ENCODE results near the gene SMCHD1.
"Not testable (repeated sequence)": the region's sequence is repeated elsewhere in the genome, so short reads cannot be mapped to it uniquely, and the experiment has no call there.

Gene SMCHD1

GRCh38 chr18:2717407-2717806, 61.9 kb downstream of the SMCHD1 start:
- no peak for DNase-seq

DNA sequence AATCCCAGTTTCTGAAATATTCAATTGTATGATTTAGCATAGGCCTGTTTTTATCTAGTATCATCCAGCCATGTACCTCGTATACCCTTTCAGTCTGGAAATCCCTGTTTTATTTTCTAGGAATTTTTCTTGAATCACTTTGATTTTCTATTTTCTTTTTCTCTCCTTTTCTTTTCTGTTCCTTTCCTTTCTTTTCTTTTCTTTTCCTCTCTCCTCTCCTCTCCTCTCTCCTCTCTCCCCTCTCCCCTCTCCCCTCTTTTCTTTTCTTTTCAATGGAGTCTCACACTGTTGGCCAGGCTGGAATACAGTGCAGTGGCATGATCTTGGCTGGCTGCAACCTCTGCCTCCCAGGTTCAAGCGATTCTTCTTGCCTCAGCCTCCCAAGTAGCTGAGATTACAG, 63.5 kb downstream of the SMCHD1 start:
- DNase-seq = no peak

DNA sequence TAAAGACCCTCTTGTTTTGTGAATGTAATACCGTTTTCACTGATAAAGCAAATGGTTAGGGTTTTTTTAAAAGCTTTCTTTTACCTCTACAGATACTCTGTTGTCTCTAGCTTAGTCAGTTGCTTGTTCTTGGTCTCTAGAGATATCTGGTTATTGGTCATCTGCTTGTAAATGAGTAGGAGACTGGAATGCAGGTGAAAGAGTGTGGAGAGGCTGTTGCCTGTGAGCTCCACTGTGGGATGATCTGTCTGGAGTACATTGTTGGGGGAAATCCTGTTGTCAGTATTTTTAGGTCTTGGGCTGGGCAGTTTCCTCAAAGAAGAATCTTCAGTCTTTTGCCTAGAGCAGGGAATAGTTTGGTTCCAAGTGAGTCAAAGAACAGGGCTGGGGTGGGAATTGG, 67.7 kb downstream of the SMCHD1 start:
- no peak for DNase-seq

DNA sequence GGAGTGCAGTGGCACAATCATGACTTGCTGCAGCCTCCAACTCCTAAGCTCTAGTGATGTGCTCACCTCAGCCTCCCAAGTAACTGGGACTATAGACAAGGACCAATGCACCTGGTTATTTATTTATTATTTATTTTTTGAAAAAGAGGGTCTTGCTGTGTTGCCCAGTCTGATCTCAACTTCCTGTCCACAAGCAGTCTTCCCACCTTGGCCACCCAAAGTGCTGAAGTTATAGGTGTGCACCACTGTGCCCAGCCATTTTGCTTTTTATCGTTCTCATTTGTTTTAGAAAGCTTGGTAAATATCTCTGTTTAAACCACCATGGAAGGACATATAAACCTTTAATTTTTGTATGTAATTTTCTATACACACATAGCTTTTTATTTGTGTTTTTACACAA, 74.2 kb downstream of the SMCHD1 start:
- no peak for DNase-seq

DNA sequence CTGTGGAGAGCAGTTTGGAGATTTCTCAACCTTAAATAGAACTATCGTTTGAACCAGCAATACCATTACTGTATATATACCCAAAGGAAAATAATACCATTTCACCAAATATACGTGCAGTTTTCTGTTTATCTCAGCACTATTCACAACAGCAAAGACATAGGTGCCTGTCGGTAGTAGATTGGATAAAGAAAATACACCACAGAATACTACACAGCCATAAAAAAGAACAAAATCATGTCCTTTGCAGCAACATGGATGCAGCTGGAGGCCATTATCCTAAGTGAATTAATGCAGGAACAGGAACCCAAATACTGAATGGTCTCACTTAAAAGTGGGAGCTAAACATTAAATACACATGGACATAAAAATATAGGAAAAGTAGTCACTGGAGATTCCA, 81.3 kb downstream of the SMCHD1 start:
- DNase-seq = no peak

- not testable (repeated sequence) for DNase-seq
Observed at GRCh38 chr18:2740082-2740481, 84.6 kb downstream of the SMCHD1 start.

DNA sequence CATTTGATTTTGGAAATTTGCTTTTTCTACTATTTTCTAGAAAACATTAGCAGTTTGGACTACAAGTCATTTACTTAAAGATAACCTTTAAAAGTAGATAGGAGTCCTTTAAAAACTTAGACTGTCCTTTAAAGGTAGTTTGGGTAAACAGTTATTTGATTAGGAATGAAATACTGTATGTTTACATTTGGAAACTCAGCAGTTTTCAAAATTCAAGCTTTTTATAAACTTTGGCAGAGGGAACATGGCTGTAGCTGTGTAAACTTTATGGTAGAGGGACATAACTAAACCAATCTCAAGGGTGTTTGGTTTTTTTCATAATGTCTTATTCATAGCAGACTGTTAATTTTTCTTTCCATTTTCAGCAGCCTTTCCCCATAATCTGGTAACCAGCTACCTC, 90.7 kb downstream of the SMCHD1 start:
- no peak for DNase-seq

- no peak for DNase-seq
Observed at GRCh38 chr18:2758309-2758708, 102.8 kb downstream of the SMCHD1 start.

DNA sequence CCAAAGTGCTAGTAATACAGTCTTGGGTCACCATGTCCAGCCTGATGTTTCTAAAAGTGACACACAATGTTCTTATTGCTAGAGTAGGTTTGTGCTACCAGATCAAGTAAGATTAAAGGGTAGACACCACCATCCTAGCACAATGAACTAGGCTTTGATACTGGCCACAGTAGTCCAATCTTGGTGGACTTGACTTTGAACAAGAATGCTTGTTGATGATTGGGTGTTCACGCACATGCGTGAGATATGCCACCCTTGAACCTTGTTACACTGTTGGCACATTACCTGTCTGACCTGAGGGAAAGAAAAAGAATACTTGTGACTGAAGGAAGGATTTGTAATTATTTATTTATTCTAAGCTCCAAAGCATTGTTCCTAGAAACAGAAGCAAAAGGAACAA, 119.1 kb downstream of the SMCHD1 start:
- DNase-seq = no peak

DNA sequence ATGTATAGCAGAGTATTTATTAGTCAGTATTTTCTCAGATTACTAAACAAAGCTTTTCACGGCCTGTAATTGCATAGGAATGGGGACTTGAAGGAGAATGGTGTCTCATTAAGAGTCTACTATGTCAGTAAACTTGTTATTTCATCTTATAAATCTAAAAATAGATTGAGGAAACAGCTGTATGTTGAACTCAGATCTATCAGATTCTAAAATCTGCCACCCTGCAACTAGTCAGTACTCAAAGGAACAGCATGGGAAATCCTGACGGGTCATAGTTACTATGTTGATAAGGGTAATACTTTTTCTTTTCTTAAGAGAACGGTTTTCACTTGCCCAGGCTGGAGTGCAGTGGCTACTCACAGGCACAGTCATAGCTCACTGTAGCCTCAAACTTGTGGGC, 121.1 kb downstream of the SMCHD1 start:
- DNase-seq = no peak

- no peak for DNase-seq
Observed at GRCh38 chr18:2777241-2777640, 121.7 kb downstream of the SMCHD1 start.

DNA sequence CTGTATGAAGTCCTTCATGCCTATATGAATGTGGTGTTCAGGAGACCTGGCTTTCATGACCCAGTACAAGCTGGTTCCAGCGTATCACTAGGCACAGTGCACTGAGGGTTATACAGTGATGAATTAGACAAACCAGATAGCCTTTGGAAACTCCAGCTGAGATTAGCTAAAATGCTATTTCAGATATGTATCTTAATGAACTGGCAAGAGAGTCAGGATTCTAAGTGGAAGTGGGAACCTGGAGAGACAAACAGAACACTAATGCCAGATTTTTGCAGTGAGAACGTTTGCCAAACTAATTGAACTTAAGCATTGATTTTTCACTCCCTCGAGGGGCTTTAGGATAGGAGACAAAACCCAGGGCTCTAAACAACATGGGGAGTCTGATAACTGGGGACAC, 125.2 kb downstream of the SMCHD1 start:
- DNase-seq = no peak

DNA sequence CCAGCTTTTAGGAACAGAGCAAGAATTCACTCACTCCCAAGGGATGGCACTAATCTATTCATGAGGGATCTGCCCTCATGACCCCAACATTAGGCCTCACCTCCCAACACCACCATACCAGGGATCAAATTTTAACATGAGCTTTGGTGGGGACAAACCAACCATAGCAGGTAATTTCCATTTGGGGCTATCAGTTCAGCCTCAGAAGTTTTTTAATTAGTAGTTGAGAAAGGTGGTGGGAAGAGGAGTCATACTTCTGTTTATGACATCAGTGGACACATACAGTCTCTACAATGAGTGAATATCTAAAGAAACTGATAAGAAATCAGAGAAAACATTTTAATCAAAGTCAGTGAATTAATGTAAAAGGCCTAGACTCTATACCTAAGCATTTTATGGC, 131.7 kb downstream of the SMCHD1 start:
- no peak for DNase-seq

DNA sequence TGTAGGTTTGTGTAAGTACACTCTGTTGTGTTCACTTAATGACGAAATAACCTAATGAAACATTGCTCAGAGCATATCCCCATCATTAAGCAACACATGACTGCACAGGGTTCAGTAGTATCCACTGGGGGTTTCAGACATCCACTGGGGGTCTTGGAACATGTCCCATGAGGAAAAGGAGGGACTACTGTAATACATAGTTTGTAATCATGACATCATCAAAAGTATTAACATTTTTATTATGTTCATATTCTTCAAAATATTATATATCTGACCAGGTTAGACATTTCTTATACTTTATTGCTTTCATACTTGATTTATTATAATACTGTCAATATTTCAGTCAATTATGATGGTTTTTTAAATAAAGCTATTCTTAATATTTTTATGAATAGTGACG, 136.9 kb downstream of the SMCHD1 start:
- no peak for DNase-seq

DNA sequence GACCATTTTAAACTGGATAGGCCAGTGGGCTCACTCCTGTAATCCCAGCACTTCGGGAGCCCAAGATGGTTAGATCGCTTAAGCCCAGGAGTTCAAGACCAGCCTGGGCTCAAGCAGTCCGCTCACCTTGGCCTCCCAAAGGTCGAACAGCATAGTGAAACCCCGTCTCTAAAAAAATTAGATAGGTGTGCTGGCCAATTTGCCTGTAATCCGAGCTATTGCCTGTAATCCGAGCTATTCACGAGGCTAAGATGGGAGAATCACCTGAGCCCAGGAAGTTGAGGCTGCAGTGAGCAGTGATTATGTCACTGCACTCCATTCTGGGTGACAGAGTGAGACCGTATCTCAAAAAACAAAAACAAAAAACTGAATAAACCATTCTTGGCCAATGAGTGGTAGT, 138.6 kb downstream of the SMCHD1 start:
- DNase-seq = no peak

DNA sequence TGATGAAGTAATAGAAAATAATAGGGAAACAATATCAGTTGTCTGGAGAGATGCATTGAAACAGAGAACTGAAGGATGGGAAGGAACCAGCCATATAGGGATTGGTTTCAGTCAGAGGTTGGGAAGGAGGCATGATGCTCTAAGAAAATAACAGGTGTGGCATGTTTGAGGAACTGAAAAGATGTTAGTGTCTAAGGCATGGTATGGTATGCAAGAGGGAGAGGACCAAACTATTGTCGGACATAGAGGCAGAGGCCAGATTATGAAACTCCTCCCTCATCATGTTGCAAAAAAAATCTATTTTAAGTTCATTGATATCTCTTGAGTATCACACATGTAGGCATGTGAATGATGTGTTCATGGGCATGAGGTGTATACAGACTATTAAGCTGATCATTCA, 142.4 kb downstream of the SMCHD1 start:
- DNase-seq = no peak

DNA sequence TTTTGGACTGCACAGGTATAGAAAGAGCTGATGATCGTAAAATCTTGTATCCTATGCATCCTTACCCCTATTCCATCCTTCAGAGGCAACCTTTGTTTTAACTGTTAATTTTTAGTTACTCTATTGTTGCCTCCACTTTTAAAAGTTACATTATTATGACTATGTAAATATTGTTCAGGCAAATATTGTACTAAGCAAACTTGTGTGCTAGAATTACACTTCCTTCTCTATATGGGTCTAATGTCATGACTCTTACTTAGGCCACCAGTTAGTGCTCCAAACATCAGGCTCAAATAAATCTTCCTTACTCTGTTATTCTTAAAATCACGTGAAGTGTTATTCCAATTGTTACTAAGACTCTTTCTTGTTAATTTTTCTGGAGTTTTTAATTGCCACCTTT, 143.8 kb downstream of the SMCHD1 start:
- DNase-seq = no peak

- no peak for DNase-seq
Observed at GRCh38 chr18:2805970-2806943, 150.7 kb downstream of the SMCHD1 start.

DNA sequence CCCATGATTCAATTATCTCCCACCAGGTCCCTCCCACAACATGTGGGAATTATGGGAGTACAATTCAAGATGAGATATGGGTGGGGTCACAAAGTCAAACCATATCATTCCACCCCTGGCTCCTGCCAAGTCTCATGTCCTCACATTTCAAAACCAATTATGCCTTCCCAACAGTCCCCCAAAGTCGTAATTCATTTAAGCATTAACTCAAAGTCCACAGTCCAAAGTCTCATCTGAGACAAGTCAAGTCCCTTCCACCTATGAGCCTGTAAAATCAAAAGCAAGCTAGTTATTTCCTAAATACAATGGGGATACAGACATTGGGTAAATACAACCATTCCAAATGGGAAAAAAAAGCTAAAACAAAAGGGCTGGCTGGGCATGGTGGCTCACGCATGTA, 153.1 kb downstream of the SMCHD1 start:
- not testable (repeated sequence) for DNase-seq

DNA sequence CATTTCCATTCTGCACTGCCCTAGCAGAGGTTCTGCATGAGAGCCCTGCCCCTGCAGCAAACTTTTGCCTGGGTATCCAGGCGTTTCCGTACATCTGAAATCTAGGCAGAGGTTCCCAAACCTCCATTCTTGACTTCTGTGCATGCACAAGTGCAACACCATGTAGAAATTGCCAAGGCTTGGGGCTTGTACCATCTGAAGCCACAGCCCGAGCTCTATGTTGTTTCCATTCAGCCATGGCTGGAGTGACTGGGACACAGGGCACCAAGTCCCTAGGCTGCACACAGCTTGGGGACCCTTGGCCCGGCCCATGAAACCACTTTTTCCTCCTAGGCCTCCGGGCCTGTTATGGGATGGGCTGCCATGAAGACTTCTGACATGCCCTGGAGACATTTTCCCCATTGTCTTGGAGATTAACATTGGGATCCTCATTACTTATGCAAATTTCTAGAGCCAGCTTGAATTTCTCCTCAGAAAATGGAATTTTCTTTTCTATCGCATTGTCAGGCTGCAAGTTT, 154.2 kb downstream of the SMCHD1 start:
- not testable (repeated sequence) for DNase-seq

- no peak for DNase-seq
Observed at GRCh38 chr18:2811416-2811815, 155.9 kb downstream of the SMCHD1 start.

- DNase-seq = no peak
Observed at GRCh38 chr18:2814928-2815327, 159.4 kb downstream of the SMCHD1 start.

GRCh38 chr18:2818281-2818680, 162.8 kb downstream of the SMCHD1 start:
- no peak for DNase-seq

DNA sequence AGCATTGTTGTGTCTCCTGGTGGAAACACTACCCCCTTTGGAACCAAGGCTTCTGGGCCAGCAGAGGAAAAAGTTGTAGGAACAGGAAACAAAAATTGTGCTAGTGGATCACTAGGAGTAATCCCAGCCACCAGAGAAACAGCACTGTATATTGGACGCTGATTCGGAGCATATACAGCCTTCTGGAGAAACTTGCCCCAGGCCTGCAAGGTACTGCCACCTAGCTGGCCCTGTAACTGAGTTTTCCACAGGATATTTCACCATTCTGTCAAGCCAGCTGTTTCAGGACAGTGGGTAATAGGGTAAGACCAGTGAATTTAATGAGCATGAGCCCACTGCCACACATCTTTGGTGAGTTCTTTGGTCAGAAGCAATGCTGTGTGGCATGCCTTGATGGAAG, 166.2 kb downstream of the SMCHD1 start:
- no peak for DNase-seq

Data from activated CD4-positive, alpha-beta T cell treated with anti-CD3 and anti-CD28 coated beads for 4 hours (primary cell).